WTC11 (cell line): Measurements from ENCODE around the gene GLYR1. TPM values are rescaled to one million over a fixed set of nuclear protein-coding genes. Genes with fewer than 3 reads are reported as not detected.

Experiments used
- ATAC-seq: fragments of 200-7000 bp; cut with Tn5 transposase; 2 replicates; pipeline ENCODE4 v1.10.0; 2021; ENCODE audit warnings: mild to moderate bottlenecking, moderate library complexity
- CTCF ChIA-PET: fragments of 300-600 bp; sonication (Branson Sonifier 250); formaldehyde crosslinking; loops from one replicate; lab custom pipeline; 2021; ENCODE audit warnings: antibody characterized with exemption; lab: Charles Lee
- POLR2A ChIA-PET: fragments of 350-600 bp; sonication (Branson Sonifier 250); formaldehyde crosslinking; loops from one replicate; lab custom pipeline; 2021; ENCODE audit warnings: antibody characterized with exemption; lab: Charles Lee
- DNase-seq: peaks from one replicate; pipeline ENCODE4 v3.0.0; 2021; ENCODE audit warnings: low spot score
- H3K27ac Mint-ChIP-seq: 2 replicates; pipeline ENCODE4 v1.8.0; 2021; ENCODE audit warnings: mixed read lengths
- H3K27me3 Mint-ChIP-seq: 2 replicates; pipeline ENCODE4 v1.8.0; 2021; ENCODE audit warnings: low read depth, mild to moderate bottlenecking, moderate library complexity, mixed read lengths
- H3K36me3 Mint-ChIP-seq: 2 replicates; pipeline ENCODE4 v1.8.0; 2021; ENCODE audit warnings: mixed read lengths
- H3K4me1 Mint-ChIP-seq: 2 replicates; pipeline ENCODE4 v1.8.0; 2022; ENCODE audit warnings: mixed read lengths
- H3K4me3 Mint-ChIP-seq: 2 replicates; pipeline ENCODE4 v1.8.0; 2021; ENCODE audit warnings: mild to moderate bottlenecking, moderate library complexity, mixed read lengths
- H3K9me3 Mint-ChIP-seq: 2 replicates; pipeline ENCODE4 v1.8.0; 2021; ENCODE audit warnings: mixed read lengths
- ARID4B ChIP-seq: sonication (generic); formaldehyde crosslinking; IDR thresholded peaks from 2 replicates; pipeline ENCODE4 v1.8.0; 2023; ENCODE audit warnings: missing genetic modification reagents, mild to moderate bottlenecking, borderline replicate concordance
- ATF1 ChIP-seq: sonication (generic); formaldehyde crosslinking; IDR thresholded peaks from 2 replicates; pipeline ENCODE4 v1.8.1; 2023; ENCODE audit warnings: mild to moderate bottlenecking, moderate library complexity, missing genetic modification reagents
- ELF4 ChIP-seq: sonication (generic); formaldehyde crosslinking; IDR thresholded peaks from 2 replicates; pipeline ENCODE4 v1.8.1; 2022; ENCODE audit warnings: low read depth, mild to moderate bottlenecking, moderate library complexity, missing genetic modification reagents
- EMX1 ChIP-seq: fragments of 250-450 bp; sonication (Bioruptor Pico); IDR thresholded peaks from 2 replicates; pipeline ENCODE4 v1.8.0; 2021; ENCODE audit warnings: mild to moderate bottlenecking
- ESRRA ChIP-seq: sonication (generic); formaldehyde crosslinking; IDR thresholded peaks from 2 replicates; pipeline ENCODE4 v1.8.1; 2022; ENCODE audit warnings: mild to moderate bottlenecking, missing genetic modification reagents, borderline replicate concordance
- FOXK1 ChIP-seq: sonication (generic); formaldehyde crosslinking; IDR thresholded peaks from 2 replicates; pipeline ENCODE4 v1.8.0; 2022; ENCODE audit warnings: mild to moderate bottlenecking, moderate library complexity, missing genetic modification reagents
- GABPB1 ChIP-seq: sonication (generic); formaldehyde crosslinking; IDR thresholded peaks from 2 replicates; pipeline ENCODE4 v1.8.1; 2023; ENCODE audit warnings: mild to moderate bottlenecking, missing genetic modification reagents
- MYBL2 ChIP-seq: sonication (generic); formaldehyde crosslinking; IDR thresholded peaks from 2 replicates; pipeline ENCODE4 v1.8.1; 2023; ENCODE audit warnings: mild to moderate bottlenecking, moderate library complexity, missing genetic modification reagents
- NFATC4 ChIP-seq: fragments of 250-450 bp; sonication (Bioruptor Pico); IDR thresholded peaks from 2 replicates; pipeline ENCODE4 v1.9.0; 2021; ENCODE audit warnings: mild to moderate bottlenecking
- NR2C2 ChIP-seq: sonication (generic); formaldehyde crosslinking; IDR thresholded peaks from 2 replicates; pipeline ENCODE4 v1.8.0; 2022; ENCODE audit warnings: mild to moderate bottlenecking, missing genetic modification reagents
- PREB ChIP-seq: sonication (generic); formaldehyde crosslinking; IDR thresholded peaks from 2 replicates; pipeline ENCODE4 v1.8.1; 2022; ENCODE audit warnings: mild to moderate bottlenecking, missing genetic modification reagents, moderate library complexity, borderline replicate concordance
- RELA ChIP-seq: sonication (generic); formaldehyde crosslinking; IDR thresholded peaks from 2 replicates; pipeline ENCODE4 v1.8.1; 2022; ENCODE audit warnings: missing genetic modification reagents, mild to moderate bottlenecking, borderline replicate concordance
- SMAD4 ChIP-seq: sonication (generic); formaldehyde crosslinking; IDR thresholded peaks from 2 replicates; pipeline ENCODE4 v1.8.0; 2022; ENCODE audit warnings: mild to moderate bottlenecking, missing genetic modification reagents
- SOX15 ChIP-seq: fragments of 250-450 bp; sonication (Bioruptor Pico); IDR thresholded peaks from 2 replicates; pipeline ENCODE4 v1.9.0; 2021; ENCODE audit warnings: mild to moderate bottlenecking
- USF1 ChIP-seq: sonication (generic); formaldehyde crosslinking; IDR thresholded peaks from 2 replicates; pipeline ENCODE4 v1.8.0; 2022; ENCODE audit warnings: mild to moderate bottlenecking, missing genetic modification reagents
- USF2 ChIP-seq: sonication (generic); formaldehyde crosslinking; IDR thresholded peaks from 2 replicates; pipeline ENCODE4 v1.8.1; 2023; ENCODE audit warnings: mild to moderate bottlenecking, missing genetic modification reagents, moderate library complexity
- ZMAT4 ChIP-seq: fragments of 250-450 bp; sonication (Bioruptor Pico); IDR thresholded peaks from 2 replicates; pipeline ENCODE4 v1.9.0; 2021; ENCODE audit warnings: mild to moderate bottlenecking
- ZNF121 ChIP-seq: sonication (generic); formaldehyde crosslinking; IDR thresholded peaks from 2 replicates; pipeline ENCODE4 v1.8.0; 2023; ENCODE audit warnings: missing genetic modification reagents
- ZNF138 ChIP-seq: sonication (generic); formaldehyde crosslinking; conservative IDR thresholded peaks from 2 replicates; pipeline ENCODE4 v1.8.1; 2022; ENCODE audit warnings: mild to moderate bottlenecking, moderate library complexity, missing genetic modification reagents
- ZNF263 ChIP-seq: sonication (generic); formaldehyde crosslinking; IDR thresholded peaks from 2 replicates; pipeline ENCODE4 v1.8.1; 2022; ENCODE audit warnings: low read depth, mild to moderate bottlenecking, moderate library complexity, missing genetic modification reagents
- ZNF281 ChIP-seq: sonication (generic); formaldehyde crosslinking; IDR thresholded peaks from 2 replicates; pipeline ENCODE4 v1.8.0; 2023; ENCODE audit warnings: mild to moderate bottlenecking, missing genetic modification reagents
- ZSCAN18 ChIP-seq: fragments of 250-450 bp; sonication (Bioruptor Pico); IDR thresholded peaks from 2 replicates; pipeline ENCODE4 v2.1.2; 2022; ENCODE audit warnings: mild to moderate bottlenecking, moderate library complexity
- total RNA-seq: library from RNA; stranded (reverse); gene quantifications from 3 replicates; pipeline ENCODE4 v1.2.3, GENCODE V29; 2021

GLYR1 gene
- total RNA-seq, 1 experiment from 2014 or later, result 103 TPM

GRCh38 chr16:4883501-4883900 is 36.4 kb upstream of the GLYR1 start:
- no peak overlapping the region for H3K27ac Mint-ChIP-seq
- no peaks in the 10 kb centered on the region for H3K9me3 Mint-ChIP-seq
- H3K36me3 Mint-ChIP-seq, result peaks cover 80% of the 10 kb centered on the region
- TF ChIP-seq ZMAT4 (CRISPR knock-in tag) (no peak), ATF1 (CRISPR knock-in tag) (no peak), RELA (no peak), NFATC4 (CRISPR knock-in tag) (no peak), NR2C2 (no peak), ZNF281 (CRISPR knock-in tag) (no peak), GABPB1 (CRISPR knock-in tag) (no peak), ESRRA (CRISPR knock-in tag) (no peak), ELF4 (no peak), ZNF138 (CRISPR knock-in tag) (no peak), FOXK1 (CRISPR knock-in tag) (no peak), USF1 (CRISPR knock-in tag) (no peak), EMX1 (CRISPR knock-in tag) (no peak), ZSCAN18 (no peak)
- H3K4me3 Mint-ChIP-seq, result no peak overlapping the region
- ChIA-PET POLR2A (interaction anchor here (0.9 kb wide), 1 partner anchor 53 kb away, joined by 4 read pairs; the partner anchor contains the start of gene PPL), CTCF (interaction anchor here (1.0 to 2.7 kb wide), 3 partner anchors 53 to 77 kb away, joined by 3 to 12 read pairs (median 4); no protein-coding TSS in a partner anchor)
- DNase-seq (no peak), ATAC-seq (no peak)
- no peaks in the 10 kb centered on the region for H3K27me3 Mint-ChIP-seq
- H3K4me1 Mint-ChIP-seq, result no peaks in the 10 kb centered on the region

- Mint-ChIP-seq H3K9me3 (no peaks in the 10 kb centered on the region), H3K4me1 (no peaks in the 10 kb centered on the region), H3K27me3 (no peaks in the 10 kb centered on the region), H3K4me3 (no peak overlapping the region), H3K36me3 (peaks cover 73% of the 10 kb centered on the region), H3K27ac (no peak overlapping the region; the same call in 1 of the 2 replicates)
- CTCF ChIA-PET, result interaction anchor here (2.7 kb wide), 1 partner anchor 73 kb away, joined by 12 read pairs; no protein-coding TSS in a partner anchor
- DNase-seq (no peak), ATAC-seq (no peak)
- POLR2A ChIA-PET, result interaction anchor here (0.9 kb wide), 1 partner anchor 54 kb away, joined by 4 read pairs; the partner anchor contains the start of gene PPL
- TF ChIP-seq ZNF121 (no peak), PREB (no peak), NFATC4 (CRISPR knock-in tag) (no peak), ARID4B (CRISPR knock-in tag) (no peak), USF2 (CRISPR knock-in tag) (no peak), ZNF263 (no peak), SOX15 (CRISPR knock-in tag) (no peak), GABPB1 (CRISPR knock-in tag) (no peak), SMAD4 (CRISPR knock-in tag) (no peak), MYBL2 (CRISPR knock-in tag) (no peak)
Measured at GRCh38 chr16:4882633-4883285, 35.7 kb upstream of the GLYR1 start.
